ENCODE results near the gene ZNF672. TPM values are rescaled to one million over a fixed set of nuclear protein-coding genes. Genes with fewer than 3 reads are reported as not detected.

Gene ZNF672
- total and polyA plus RNA-seq, 2 of the 4 experiments (the other 2 are of a cell fraction): 6.6 to 12.6 TPM

- peak overlapping the region; percentile 71 for H2BK120ac ChIP-seq (ENCODE audit: low read depth, low read length)
- peak overlapping the region; percentile 100 for H2AK9ac ChIP-seq (replicated peaks; ENCODE audit: low read depth, low read length, poor library complexity)
- peaks cover 24% of the 10 kb centered on the region for H3K4me1 ChIP-seq (ENCODE audit: control insufficient read depth, insufficient read depth, low read length)
- H3K18ac ChIP-seq (ENCODE audit: low read depth, low read length): no peak overlapping the region; the same call in 1 of the 2 replicates
- DNase-seq: no peak
- peak overlapping the region; percentile 91 for H3K27ac ChIP-seq (ENCODE audit: insufficient read depth, low read length)
- no peak overlapping the region for H2BK20ac ChIP-seq (ENCODE audit: low read depth, low read length)
- ChIA-PET POLR2A (ENCODE audit: unreplicated experiment) (interaction anchor here (0.6 to 1.6 kb wide), 3 partner anchors 11 to 587 kb away, joined by 4 to 12 read pairs (median 5); partner anchors contain the start of gene ZNF672), CTCF (interaction anchor here (1.1 kb wide), 1 partner anchor 12 kb away, joined by 6 read pairs; the partner anchor contains the start of gene ZNF672)
- no peaks in the 10 kb centered on the region for H3K27me3 ChIP-seq (ENCODE audit: control insufficient read depth, insufficient read depth, low read length)
- ATAC-seq (ENCODE audit: low read depth): no peak
- peak overlapping the region; percentile 96 for H3K4ac ChIP-seq (ENCODE audit: low read depth, low read length)
- peak overlapping the region; percentile 94 for H3K9ac ChIP-seq (ENCODE audit: low read depth, low read length)
- H3K4me3 ChIP-seq (ENCODE audit: insufficient read depth, low read depth, low read length): peak overlapping the region; percentile 79
- H3K4me2 ChIP-seq (ENCODE audit: low read depth, low read length): peak overlapping the region; percentile 84
- dilution Hi-C loops (cut with HindIII; ENCODE audit: low sequenced_read_pairs, unreplicated experiment): no loop called here
- peak overlapping the region; percentile 65 for H3K23ac ChIP-seq (ENCODE audit: low read depth, low read length)
- peaks cover 26% of the 10 kb centered on the region for H3K9me1 ChIP-seq (ENCODE audit: insufficient read depth, low read length)
- in situ Hi-C loops (cut with MboI; ENCODE audit: low sequenced_read_pairs): no loop called here
- WGBS, 2 experiments (ENCODE audit: extremely low coverage in 2 of 2, insufficient read length in 1 of 2): 0% methylated on average over 2 of the region's 10 CpGs; no CpG with 5 or more reads in 1 of the 2 experiments
- H3K9me3 ChIP-seq (ENCODE audit: control insufficient read depth, insufficient read depth, low read length): no peaks in the 10 kb centered on the region
- BruUV-seq (replicated peaks): no TSS peak
- peak overlapping the region; percentile 66 to 96 for H4K8ac ChIP-seq (ENCODE audit: low read depth in 2 of 2, low read length in 2 of 2)
- H3K79me1 ChIP-seq (ENCODE audit: low read depth in 1 of 2, low read length in 2 of 2): peaks cover 22 to 63% of the 10 kb centered on the region in 2 experiments
- peak overlapping the region; percentile 26; the same call in 2 of the 3 replicates for H2BK15ac ChIP-seq (ENCODE audit: low read depth, low read length)
- intact Hi-C loops (cut with micrococcal nuclease): no loop called here
- peak overlapping the region; percentile 94 for H2AK5ac ChIP-seq (ENCODE audit: low read depth, low read length)
- peaks cover 11% of the 10 kb centered on the region for H3K36me3 ChIP-seq (ENCODE audit: control insufficient read depth, insufficient read depth, low read length)
- H4K5ac ChIP-seq (ENCODE audit: low read depth, low read length): peak overlapping the region; percentile 72; the same call in 1 of the 2 replicates
- TF ChIP-seq MXI1 (IDR thresholded peaks at IDR 0.05; ENCODE audit: borderline replicate concordance, low read depth, low read length) (no peak), MAFK (IDR thresholded peaks at IDR 0.05; ENCODE audit: low read depth, low read length) (no peak)
- H4K91ac ChIP-seq (ENCODE audit: insufficient read depth, low read depth, low read length): peak overlapping the region; percentile 90
- H3K14ac ChIP-seq (replicated peaks; ENCODE audit: low read depth, low read length): peak overlapping the region; percentile 93; the same call in 1 of the 2 replicates
- peak overlapping the region; percentile 96 for H2AFZ ChIP-seq (replicated peaks; ENCODE audit: low read length, poor library complexity)
- peak overlapping the region; percentile 91 for H2BK5ac ChIP-seq (ENCODE audit: low read depth, low read length, poor library complexity, severe bottlenecking)
- peak overlapping the region; percentile 90 for H3K56ac ChIP-seq (ENCODE audit: extremely low read depth, insufficient read depth, low read length)
- H4K20me1 ChIP-seq (ENCODE audit: insufficient read depth, low read length): peaks cover 24% of the 10 kb centered on the region; the same call in 1 of the 2 replicates
Observed at GRCh38 chr1:248825136-248825535, 12.9 kb upstream of the ZNF672 start.

Data from IMR-90 (cell line).